Measurements from ENCODE around the gene MSANTD1. TPM values are rescaled to one million over a fixed set of nuclear protein-coding genes. Genes with fewer than 3 reads are reported as not detected.

MSANTD1 gene
- total RNA-seq, 1 experiment from 2014 or later, result 1.4 TPM

- no peak overlapping the region for H3K27ac Mint-ChIP-seq (ENCODE audit: unreplicated experiment)
- peaks cover 6% of the 10 kb centered on the region for H3K36me3 Mint-ChIP-seq (ENCODE audit: insufficient read depth, unreplicated experiment)
- H3K27me3 Mint-ChIP-seq (ENCODE audit: unreplicated experiment), result no peaks in the 10 kb centered on the region
- CTCF ChIA-PET, result no interaction called here
- H3K9me3 Mint-ChIP-seq (ENCODE audit: low read depth, unreplicated experiment), result peaks cover 2% of the 10 kb centered on the region
- no peak overlapping the region for H3K4me3 Mint-ChIP-seq (ENCODE audit: low read depth, unreplicated experiment)
- DNase-seq, result no peak
- no TSS peak for BruUV-seq (replicated peaks)
- TF ChIP-seq, protein P1, sequence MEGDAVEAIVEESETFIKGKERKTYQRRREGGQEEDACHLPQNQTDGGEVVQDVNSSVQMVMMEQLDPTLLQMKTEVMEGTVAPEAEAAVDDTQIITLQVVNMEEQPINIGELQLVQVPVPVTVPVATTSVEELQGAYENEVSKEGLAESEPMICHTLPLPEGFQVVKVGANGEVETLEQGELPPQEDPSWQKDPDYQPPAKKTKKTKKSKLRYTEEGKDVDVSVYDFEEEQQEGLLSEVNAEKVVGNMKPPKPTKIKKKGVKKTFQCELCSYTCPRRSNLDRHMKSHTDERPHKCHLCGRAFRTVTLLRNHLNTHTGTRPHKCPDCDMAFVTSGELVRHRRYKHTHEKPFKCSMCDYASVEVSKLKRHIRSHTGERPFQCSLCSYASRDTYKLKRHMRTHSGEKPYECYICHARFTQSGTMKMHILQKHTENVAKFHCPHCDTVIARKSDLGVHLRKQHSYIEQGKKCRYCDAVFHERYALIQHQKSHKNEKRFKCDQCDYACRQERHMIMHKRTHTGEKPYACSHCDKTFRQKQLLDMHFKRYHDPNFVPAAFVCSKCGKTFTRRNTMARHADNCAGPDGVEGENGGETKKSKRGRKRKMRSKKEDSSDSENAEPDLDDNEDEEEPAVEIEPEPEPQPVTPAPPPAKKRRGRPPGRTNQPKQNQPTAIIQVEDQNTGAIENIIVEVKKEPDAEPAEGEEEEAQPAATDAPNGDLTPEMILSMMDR (IDR thresholded peaks at IDR 0.05; ENCODE audit: unreplicated experiment), result no peak
- no peaks in the 10 kb centered on the region for H3K4me1 Mint-ChIP-seq (ENCODE audit: low read depth, unreplicated experiment)
- intact Hi-C loops (cut with micrococcal nuclease; ENCODE audit: unreplicated experiment), result no loop called here
Measured at GRCh38 chr4:3234171-3235029, 14.6 kb upstream of the MSANTD1 start.

DNA sequence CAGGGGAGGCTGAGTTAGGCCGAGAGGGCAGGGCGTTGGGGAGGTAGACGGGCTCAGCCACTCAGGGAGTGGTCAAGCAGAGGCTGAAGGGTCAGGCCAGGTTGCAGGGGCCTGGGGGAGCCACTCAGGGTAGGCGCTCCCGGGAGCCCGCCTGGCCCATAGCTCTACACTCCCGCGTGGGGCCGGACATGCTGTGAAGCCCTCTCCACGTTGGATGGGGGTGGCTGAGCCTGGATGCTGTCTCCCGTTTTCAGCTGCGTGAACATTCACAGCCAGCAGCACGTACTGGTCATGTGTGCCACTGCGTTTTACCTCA is 14.0 kb upstream of the MSANTD1 start:
- TF ChIP-seq, protein P1 (IDR thresholded peaks at IDR 0.05; ENCODE audit: unreplicated experiment), result no peak
- H3K27ac Mint-ChIP-seq (ENCODE audit: unreplicated experiment), result no peak overlapping the region
- no TSS peak for BruUV-seq (replicated peaks)
- no peak overlapping the region for H3K4me3 Mint-ChIP-seq (ENCODE audit: low read depth, unreplicated experiment)
- CTCF ChIA-PET, result no interaction called here
- no peaks in the 10 kb centered on the region for H3K27me3 Mint-ChIP-seq (ENCODE audit: unreplicated experiment)
- intact Hi-C loops (cut with micrococcal nuclease; ENCODE audit: unreplicated experiment), result no loop called here
- DNase-seq, result no peak
- no peaks in the 10 kb centered on the region for H3K9me3 Mint-ChIP-seq (ENCODE audit: low read depth, unreplicated experiment)
- no peaks in the 10 kb centered on the region for H3K36me3 Mint-ChIP-seq (ENCODE audit: insufficient read depth, unreplicated experiment)
- H3K4me1 Mint-ChIP-seq (ENCODE audit: low read depth, unreplicated experiment), result no peaks in the 10 kb centered on the region

- TF ChIP-seq, protein P1 (IDR thresholded peaks at IDR 0.05; ENCODE audit: unreplicated experiment), result no peak
Measured at GRCh38 chr4:3235581-3235980, 13.4 kb upstream of the MSANTD1 start.

DNA sequence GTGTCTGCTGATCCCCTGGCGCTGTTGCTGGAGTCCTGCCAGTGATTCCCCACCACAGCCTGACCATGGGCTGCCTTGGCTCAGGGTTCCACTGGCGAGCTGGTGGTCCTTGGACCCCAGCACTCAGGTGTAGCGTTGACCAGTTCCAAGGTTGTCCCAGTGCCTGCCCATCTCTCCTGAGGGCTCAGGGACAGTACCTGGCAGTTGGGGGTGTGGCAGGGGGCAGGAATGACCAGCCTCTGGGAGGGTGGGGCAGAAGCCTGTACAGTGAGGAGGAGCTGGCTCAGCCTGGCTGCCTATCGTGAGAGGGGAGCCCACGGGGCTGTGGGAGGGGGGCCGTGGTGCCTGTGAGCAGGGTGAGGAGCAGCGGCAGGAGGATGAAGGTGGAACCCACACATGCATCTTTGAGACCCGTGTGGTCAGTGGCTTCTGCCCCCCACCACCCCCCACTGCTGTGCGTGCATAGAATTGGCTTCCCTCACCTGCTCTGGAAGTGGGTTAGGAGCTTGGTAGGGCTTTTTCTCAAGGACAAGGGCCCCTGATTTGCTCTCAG is 12.6 kb upstream of the MSANTD1 start:
- Mint-ChIP-seq H3K4me1 (ENCODE audit: low read depth, unreplicated experiment) (no peaks in the 10 kb centered on the region), H3K36me3 (ENCODE audit: insufficient read depth, unreplicated experiment) (peaks cover 5% of the 10 kb centered on the region), H3K4me3 (ENCODE audit: low read depth, unreplicated experiment) (no peak overlapping the region), H3K27me3 (ENCODE audit: unreplicated experiment) (no peaks in the 10 kb centered on the region), H3K9me3 (ENCODE audit: low read depth, unreplicated experiment) (no peaks in the 10 kb centered on the region), H3K27ac (ENCODE audit: unreplicated experiment) (no peak overlapping the region)
- intact Hi-C loops (cut with micrococcal nuclease; ENCODE audit: unreplicated experiment), result no loop called here
- no peak for DNase-seq
- TF ChIP-seq, protein P1 (IDR thresholded peaks at IDR 0.05; ENCODE audit: unreplicated experiment), result no peak
- CTCF ChIA-PET, result no interaction called here
- BruUV-seq (replicated peaks), result no TSS peak

More at GRCh38 chr4:3235581-3235980, 13.4 kb upstream of the MSANTD1 start:
- Mint-ChIP-seq H3K27ac (ENCODE audit: unreplicated experiment) (no peak overlapping the region), H3K4me1 (ENCODE audit: low read depth, unreplicated experiment) (no peaks in the 10 kb centered on the region), H3K9me3 (ENCODE audit: low read depth, unreplicated experiment) (no peaks in the 10 kb centered on the region), H3K4me3 (ENCODE audit: low read depth, unreplicated experiment) (no peak overlapping the region), H3K36me3 (ENCODE audit: insufficient read depth, unreplicated experiment) (peaks cover under 1% of the 10 kb centered on the region), H3K27me3 (ENCODE audit: unreplicated experiment) (no peaks in the 10 kb centered on the region)
- CTCF ChIA-PET, result no interaction called here
- no peak for DNase-seq
- intact Hi-C loops (cut with micrococcal nuclease; ENCODE audit: unreplicated experiment), result no loop called here
- BruUV-seq (replicated peaks), result no TSS peak

All from Calu3 (cell line).